Neutrophil (primary cell): ENCODE measurements around the gene SEC61A2.

Source experiments
- H3K27ac ChIP-seq: fragments of 200-600 bp; sonication (generic); 2 replicates; pipeline ENCODE4 v1.5.1; 2016; ENCODE audit warnings: mild to moderate bottlenecking, moderate library complexity
- H3K27me3 ChIP-seq: fragments of 200-600 bp; sonication (generic); 2 replicates; pipeline ENCODE4 v1.6.0; 2016; ENCODE audit warnings: mild to moderate bottlenecking
- H3K36me3 ChIP-seq: fragments of 200-600 bp; sonication (generic); 2 replicates; pipeline ENCODE4 v1.5.1; 2017
- H3K4me1 ChIP-seq, 2 experiments: fragments of 200-600 bp in 1 of 2; sonication (generic) in 1 of 2; 1 replicate in 1 of 2; 2 replicates in 1 of 2; pipeline versions ENCODE4 v1.5.1 to v1.6.1; 2013 to 2016; ENCODE audit warnings: low read depth in 1 of 2, low read length in 1 of 2, mild to moderate bottlenecking in 1 of 2, moderate library complexity in 1 of 2; ENCODE audit not compliant: control insufficient read depth in 1 of 2, insufficient read depth in 1 of 2
- H3K4me3 ChIP-seq, 2 experiments: fragments of 200-600 bp in 1 of 2; sonication (generic) in 1 of 2; 1 replicate in 1 of 2; 2 replicates in 1 of 2; pipeline ENCODE4 v1.5.1; 2013 to 2016; ENCODE audit warnings: low read depth in 1 of 2, low read length in 1 of 2, mild to moderate bottlenecking in 1 of 2, moderate library complexity in 1 of 2
- H3K9me3 ChIP-seq: fragments of 200-600 bp; sonication (generic); 2 replicates; pipeline ENCODE4 v1.5.1; 2016
- CTCF ChIP-seq: fragments of 200-600 bp; sonication (generic); IDR thresholded peaks from 2 replicates; pipeline ENCODE4 v1.5.1; 2016; ENCODE audit warnings: antibody characterized with exemption

The SEC61A2 gene

GRCh38 chr10:12186323-12186722, 56.8 kb downstream of the SEC61A2 start:
- Histone ChIP-seq H3K36me3 (peaks cover 17% of the 10 kb centered on the region), H3K27ac (no peak overlapping the region), H3K9me3 (no peaks in the 10 kb centered on the region), H3K4me3 (no peak overlapping the region), H3K4me1 (peaks cover 11 to 16% of the 10 kb centered on the region in 2 experiments), H3K27me3 (no peaks in the 10 kb centered on the region)
- no peak for TF ChIP-seq CTCF

- H3K36me3 ChIP-seq, result peaks cover 17% of the 10 kb centered on the region
- no peak overlapping the region for H3K4me3 ChIP-seq
- H3K27me3 ChIP-seq, result no peaks in the 10 kb centered on the region
- no peaks in the 10 kb centered on the region for H3K9me3 ChIP-seq
- TF ChIP-seq CTCF, result no peak
- no peak overlapping the region for H3K27ac ChIP-seq
- peaks cover under 1 to 5% of the 10 kb centered on the region in 2 experiments for H3K4me1 ChIP-seq
These were observed 57.9 kb downstream of the SEC61A2 start for GRCh38 chr10:12187321-12187905.

GRCh38 chr10:12188656-12189055, 59.2 kb downstream of the SEC61A2 start:
- Histone ChIP-seq H3K9me3 (no peaks in the 10 kb centered on the region), H3K4me3 (no peak overlapping the region), H3K27me3 (no peaks in the 10 kb centered on the region), H3K36me3 (peaks cover 17% of the 10 kb centered on the region), H3K4me1 (peaks cover 0 to 10% of the 10 kb centered on the region in 2 experiments), H3K27ac (no peak overlapping the region)
- TF ChIP-seq CTCF, result no peak

GRCh38 chr10:12189426-12189825, 59.9 kb downstream of the SEC61A2 start:
- Histone ChIP-seq H3K27me3 (no peaks in the 10 kb centered on the region), H3K27ac (no peak overlapping the region), H3K4me1 (peaks cover 6 to 16% of the 10 kb centered on the region in 2 experiments), H3K36me3 (peaks cover 12% of the 10 kb centered on the region), H3K9me3 (no peaks in the 10 kb centered on the region), H3K4me3 (no peak overlapping the region)
- no peak for TF ChIP-seq CTCF

- no peaks in the 10 kb centered on the region for H3K27me3 ChIP-seq
- no peak for TF ChIP-seq CTCF
- H3K27ac ChIP-seq, result no peak overlapping the region
- H3K4me3 ChIP-seq, result no peak overlapping the region
- peaks cover 15 to 30% of the 10 kb centered on the region in 2 experiments for H3K4me1 ChIP-seq
- no peaks in the 10 kb centered on the region for H3K36me3 ChIP-seq
- H3K9me3 ChIP-seq, result no peaks in the 10 kb centered on the region
These were observed 62.2 kb downstream of the SEC61A2 start for GRCh38 chr10:12191715-12192114.

- Histone ChIP-seq H3K27me3 (no peaks in the 10 kb centered on the region), H3K4me3 (no peak overlapping the region), H3K27ac (no peak overlapping the region), H3K36me3 (no peaks in the 10 kb centered on the region), H3K9me3 (no peaks in the 10 kb centered on the region), H3K4me1 (peaks cover 29 to 45% of the 10 kb centered on the region in 2 experiments)
- TF ChIP-seq CTCF, result no peak
These were observed 63.7 kb downstream of the SEC61A2 start for GRCh38 chr10:12193193-12193592.
